Measurements from ENCODE around the gene CHSY3.

CHSY3 gene

GRCh38 chr5:129904102-129904666 is at the start of gene CHSY3:
Gene CHSY3, plus strand, starts transcription at chr5:129904465.
- DNase-seq (ENCODE audit: low read depth): no peak

DNA sequence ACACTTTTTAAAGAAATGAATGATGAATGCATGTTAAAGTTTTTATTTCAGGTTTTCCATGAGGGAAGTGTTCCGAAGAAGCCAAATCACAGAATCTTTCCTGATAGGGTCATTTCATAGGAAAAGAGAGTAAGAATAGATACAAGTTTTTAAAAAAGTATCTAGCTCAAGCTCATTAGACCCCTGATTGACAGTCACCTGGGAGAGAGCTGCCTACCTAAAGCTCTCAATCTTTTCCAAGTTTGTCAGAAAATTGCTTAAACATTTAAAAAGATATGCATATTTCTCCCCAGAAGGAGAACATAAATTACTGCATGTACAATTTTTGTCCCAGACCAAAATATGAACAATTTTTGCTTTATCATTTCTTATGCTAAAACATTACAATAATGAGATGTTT is 47.9 kb upstream of the CHSY3 start:
- no peak for DNase-seq (ENCODE audit: low read depth)

DNA sequence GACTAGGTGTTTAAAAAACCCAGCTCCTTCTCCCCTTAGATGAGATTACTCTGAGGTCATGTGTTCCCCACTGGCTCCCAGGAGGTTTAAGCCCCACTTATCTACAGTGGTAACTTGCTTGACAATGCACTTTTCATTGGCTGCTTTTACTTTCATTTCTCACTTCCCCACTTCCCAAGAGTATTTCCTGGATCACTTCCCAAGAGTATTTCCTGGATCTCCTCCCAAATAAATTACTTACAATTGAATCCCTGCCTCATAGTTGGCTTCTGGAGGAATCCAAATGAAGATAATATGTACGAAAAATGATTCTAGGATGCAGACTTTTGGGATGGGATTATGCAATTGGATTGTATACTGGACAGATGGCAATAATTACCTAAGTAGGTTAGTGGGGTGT is 47.1 kb upstream of the CHSY3 start:
- no peak for DNase-seq (ENCODE audit: low read depth)

- DNase-seq (ENCODE audit: low read depth): no peak
Measured at GRCh38 chr5:129858131-129858675, 46.1 kb upstream of the CHSY3 start.

DNA sequence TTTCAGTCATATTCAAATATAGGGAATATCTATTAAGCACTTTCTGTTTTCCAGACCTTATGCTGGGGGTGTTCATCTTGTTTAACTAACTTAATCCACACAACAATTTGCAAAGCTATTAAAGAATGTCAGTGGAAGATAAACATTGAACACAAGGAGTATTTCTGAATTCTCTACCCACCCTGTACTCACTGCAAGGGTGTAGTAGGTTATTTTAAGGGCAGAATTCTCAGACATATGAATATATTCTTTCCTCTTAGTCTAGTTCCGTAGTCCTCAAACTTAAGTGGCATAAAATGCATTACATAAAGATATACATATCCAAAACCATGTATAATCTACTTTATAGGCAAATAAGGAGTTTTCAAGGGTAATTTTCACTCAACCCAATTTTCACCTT is 19.9 kb upstream of the CHSY3 start:
- DNase-seq (ENCODE audit: low read depth): no peak

DNA sequence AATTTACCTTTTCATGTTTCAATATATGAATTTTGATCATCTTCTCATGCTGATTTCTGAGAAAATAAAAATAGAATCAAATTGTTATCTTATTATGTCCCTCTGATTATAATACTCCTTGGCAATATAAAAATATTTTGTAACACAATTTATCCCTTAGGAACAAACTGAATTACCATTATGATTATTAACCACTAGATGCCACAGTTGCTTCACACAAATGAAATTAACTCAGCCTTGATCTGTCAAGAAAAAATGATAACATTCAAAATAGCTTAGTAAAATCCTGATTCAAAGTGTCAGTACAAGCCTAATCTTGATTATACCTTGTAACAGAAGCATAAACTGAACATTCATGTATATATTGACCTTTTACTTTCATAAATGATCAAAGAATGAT is 4.8 kb upstream of the CHSY3 start:
- no peak for DNase-seq (ENCODE audit: low read depth)

GRCh38 chr5:129902816-129903215 is 1.4 kb upstream of the CHSY3 start:
- no peak for DNase-seq (ENCODE audit: low read depth)

DNA sequence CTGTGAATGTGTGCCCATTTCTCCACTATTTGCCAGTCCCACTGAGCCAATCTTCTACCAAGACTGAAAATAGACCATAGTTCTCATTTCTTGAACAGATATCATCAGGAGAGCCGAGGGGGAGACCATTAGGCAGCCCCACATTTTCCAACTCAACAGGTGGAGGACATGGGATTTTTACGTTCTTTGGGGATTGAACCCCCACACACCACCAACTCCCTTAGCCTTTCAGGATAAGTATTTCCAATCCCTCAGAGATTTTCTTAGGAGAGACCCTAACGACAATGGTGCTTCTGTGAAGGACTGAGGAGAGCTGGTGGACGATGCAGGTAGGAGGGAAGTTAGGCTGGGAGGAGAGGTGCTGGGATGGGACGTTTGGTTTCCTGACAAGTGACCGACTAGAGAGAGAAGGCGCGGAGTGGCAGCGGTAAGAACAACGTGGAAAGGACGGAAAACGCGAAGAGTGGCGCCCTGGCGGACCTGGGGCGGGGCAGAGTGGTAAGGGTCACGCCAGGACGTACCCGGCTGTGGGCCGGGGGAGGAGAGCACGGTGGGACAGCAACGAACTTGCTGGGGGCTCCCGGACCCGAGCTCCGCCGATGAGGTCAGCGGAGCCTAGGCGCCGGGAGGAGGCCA is 681 bp upstream of the CHSY3 start:
- DNase-seq (ENCODE audit: low read depth): no peak

DNA sequence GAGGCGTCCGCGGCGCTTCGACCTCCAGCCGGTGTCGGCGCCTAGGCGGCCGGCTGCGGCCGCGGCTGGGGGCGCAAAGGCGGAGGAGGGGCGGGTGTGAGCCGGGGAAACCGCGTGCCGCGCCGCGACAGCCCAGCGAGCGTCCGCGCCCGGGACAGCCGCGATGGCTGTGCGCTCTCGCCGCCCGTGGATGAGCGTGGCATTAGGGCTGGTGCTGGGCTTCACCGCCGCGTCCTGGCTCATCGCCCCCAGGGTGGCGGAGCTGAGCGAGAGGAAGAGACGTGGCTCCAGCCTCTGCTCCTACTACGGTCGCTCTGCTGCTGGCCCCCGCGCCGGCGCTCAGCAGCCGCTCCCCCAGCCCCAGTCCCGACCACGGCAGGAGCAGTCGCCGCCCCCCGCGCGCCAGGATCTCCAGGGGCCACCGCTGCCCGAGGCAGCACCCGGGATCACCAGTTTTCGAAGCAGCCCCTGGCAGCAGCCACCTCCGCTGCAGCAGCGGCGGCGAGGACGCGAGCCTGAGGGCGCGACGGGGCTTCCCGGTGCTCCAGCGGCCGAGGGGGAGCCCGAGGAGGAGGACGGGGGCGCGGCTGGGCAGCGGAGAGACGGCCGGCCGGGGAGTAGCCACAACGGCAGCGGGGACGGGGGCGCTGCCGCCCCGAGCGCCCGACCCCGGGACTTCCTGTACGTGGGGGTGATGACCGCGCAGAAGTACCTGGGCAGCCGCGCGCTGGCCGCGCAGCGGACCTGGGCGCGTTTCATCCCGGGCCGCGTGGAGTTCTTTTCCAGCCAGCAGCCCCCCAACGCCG is 605 bp downstream of the CHSY3 start:
- DNase-seq (ENCODE audit: low read depth): no peak

GRCh38 chr5:129905473-129906176 is 1.4 kb downstream of the CHSY3 start:
- no peak for DNase-seq (ENCODE audit: low read depth)

DNA sequence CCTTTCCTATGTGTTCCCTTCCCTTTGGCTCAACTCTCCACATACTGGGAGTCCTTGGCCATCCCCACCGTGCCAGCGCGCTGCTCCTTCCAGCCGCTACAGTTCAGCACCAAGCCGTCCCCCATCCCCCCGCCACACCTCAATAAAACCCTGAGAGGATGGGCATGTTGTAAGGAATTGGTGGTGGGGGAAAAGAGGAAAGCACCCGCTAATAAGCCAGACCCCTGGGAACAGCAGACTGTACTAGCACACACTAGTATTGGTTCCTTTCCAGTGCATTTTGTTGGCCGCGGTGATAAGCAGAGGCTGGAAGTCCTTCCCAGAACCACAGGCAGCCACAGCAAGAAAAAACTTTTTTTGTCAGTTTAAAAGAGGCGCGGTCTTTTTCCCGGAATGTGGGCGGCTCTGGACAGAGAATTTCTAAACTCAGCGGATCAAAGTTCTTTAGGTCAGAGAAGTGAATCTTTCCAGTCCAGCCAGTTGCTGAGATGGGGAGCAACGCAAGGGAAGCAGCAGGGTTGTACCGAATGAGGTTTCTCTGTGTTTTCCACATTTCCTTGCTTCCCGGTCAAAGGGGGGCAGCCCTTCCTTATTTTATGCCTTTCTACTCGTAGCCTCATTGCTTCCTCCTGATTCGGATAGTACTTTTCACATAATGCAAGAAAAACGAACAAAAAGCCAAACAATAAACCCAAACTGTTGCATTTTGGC is 2.1 kb downstream of the CHSY3 start:
- DNase-seq (ENCODE audit: low read depth): no peak

- DNase-seq (ENCODE audit: low read depth): no peak
Measured at GRCh38 chr5:129909225-129909624, 5.0 kb downstream of the CHSY3 start.

DNA sequence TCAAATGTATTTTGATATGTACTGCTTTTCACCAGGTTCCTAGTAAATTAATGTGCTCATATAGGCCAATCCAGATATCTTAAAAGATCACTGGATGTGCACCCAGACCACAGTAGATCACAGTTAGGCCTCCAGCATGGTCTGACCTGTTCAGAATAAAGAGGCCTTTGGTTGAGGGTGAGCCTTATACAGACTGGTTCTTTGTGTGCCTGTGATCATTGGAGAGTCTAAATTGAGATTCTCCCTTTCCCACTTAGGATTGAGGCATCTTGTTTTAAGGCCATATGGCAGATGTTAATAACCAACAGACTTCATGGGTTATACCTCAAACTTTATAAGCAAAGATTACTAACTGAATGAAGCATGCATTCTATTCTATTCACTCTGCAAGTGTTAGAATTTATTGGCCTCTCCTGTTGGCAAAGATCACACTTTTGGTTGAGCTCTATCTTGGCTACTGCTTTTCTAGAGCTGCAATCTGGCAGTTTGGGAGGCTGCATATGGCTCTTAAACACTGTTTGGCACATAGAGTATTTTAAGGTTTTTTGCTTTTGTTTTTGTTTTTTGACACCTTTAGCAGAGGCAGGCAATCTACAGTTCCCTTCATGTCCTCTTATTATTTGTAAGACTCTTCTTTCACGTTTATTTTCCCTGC is 8.5 kb downstream of the CHSY3 start:
- no peak for DNase-seq (ENCODE audit: low read depth)

- no peak for DNase-seq (ENCODE audit: low read depth)
Measured at GRCh38 chr5:129915415-129915814, 11.2 kb downstream of the CHSY3 start.

DNA sequence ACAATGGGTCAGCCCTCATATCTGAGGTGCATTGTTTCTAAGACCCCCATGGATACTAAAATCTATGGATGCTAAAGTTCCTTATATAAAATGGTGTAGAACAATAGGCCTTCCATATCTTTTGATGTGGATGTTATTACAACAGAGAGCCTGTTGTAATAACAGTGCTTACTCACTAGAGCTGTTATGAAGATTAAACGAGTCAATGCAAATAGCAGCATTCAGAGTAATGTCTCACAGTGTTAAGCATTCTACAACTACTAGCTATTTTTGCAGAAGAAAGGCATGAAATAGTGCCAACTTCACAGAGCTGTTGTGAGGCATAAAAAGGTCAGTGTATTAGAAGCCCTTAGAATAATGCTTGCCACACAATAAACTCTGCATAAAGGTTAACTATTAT is 13.0 kb downstream of the CHSY3 start:
- DNase-seq (ENCODE audit: low read depth): no peak

DNA sequence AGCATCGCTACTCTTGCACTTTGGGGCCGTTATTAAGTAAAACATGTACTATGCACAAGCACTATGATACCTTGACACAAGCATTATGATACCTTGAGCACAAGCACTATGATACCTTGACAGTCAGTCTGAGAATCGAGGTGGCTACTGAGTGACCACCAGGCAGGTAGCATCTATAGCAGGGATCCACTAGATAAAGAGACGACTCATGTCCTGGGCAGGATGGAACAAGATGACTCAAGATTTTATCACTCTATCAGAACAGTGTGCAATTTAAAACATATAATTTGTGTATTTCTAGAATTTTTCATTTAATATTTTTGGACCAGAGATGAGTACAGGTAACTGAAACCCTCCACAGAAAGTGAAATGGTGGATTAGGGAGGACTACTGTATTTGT is 16.9 kb downstream of the CHSY3 start:
- no peak for DNase-seq (ENCODE audit: low read depth)

- no peak for DNase-seq (ENCODE audit: low read depth)
Measured at GRCh38 chr5:129930221-129930620, 26.0 kb downstream of the CHSY3 start.

GRCh38 chr5:129935626-129936025 is 31.4 kb downstream of the CHSY3 start:
- no peak for DNase-seq (ENCODE audit: low read depth)

- DNase-seq (ENCODE audit: low read depth): no peak
Measured at GRCh38 chr5:129938077-129938476, 33.8 kb downstream of the CHSY3 start.

DNA sequence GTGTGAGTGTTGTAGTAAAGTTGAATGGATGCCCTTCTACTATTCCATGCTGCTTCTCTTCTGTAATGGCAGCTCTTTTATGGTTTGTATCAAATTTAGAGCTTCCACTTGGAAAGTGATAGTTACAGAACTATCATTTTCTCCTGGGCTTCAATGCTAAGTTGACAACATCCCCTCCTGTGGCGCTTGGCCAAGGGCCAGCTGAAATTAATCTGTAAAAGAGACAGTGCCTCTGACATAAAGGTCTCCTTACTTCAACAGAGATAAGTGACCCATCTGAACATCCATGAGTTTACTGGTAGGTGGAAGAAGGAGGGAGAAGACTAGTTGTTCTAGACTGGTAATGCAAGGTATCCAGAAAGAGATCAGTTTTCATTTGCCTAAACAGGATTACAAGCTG is 39.7 kb downstream of the CHSY3 start:
- DNase-seq (ENCODE audit: low read depth): no peak

DNA sequence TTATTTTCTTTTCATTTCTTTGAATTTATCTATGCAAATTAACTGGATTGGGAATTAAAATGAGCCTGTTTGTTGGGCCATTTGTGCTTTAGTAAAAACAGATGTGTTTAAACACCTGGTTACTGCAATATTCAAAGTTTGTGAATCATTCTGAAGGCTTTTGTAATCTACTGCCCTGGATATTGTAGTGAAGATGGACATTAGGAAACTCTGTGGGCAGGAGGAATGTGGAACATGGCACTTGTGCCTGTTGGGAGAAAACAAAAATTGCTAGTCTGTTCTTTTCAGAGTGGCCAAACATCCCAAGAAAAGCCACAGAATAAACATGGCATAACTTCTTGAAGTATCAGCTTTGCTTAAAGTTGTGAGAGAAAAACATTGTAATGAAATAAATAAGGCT is 40.8 kb downstream of the CHSY3 start:
- DNase-seq (ENCODE audit: low read depth): no peak

Measured in activated gamma-delta T cell treated with anti-CD3 and anti-CD28 coated beads, Interleukin-2, amount 50 U/mL, for 16 hours (primary cell).